GM19193 (cell line): ENCODE results near the gene PFKFB2.

Experiments used
- POLR2A ChIP-seq: IDR thresholded peaks from 4 replicates; pipeline ENCODE4 v1.6.1; 2011; ENCODE audit not compliant: insufficient read depth, insufficient read length; ENCODE audit errors: extremely low read depth

PFKFB2 gene

GRCh38 chr1:207052911-207053769, at the start of gene PFKFB2:
Gene PFKFB2, plus strand, starts transcription at chr1:207053275. Its CDS starts 1,443 bp downstream, at chr1:207054718.
- TF ChIP-seq POLR2A: peak; percentile 75

GRCh38 chr1:207004931-207005830, 47.9 kb upstream of the PFKFB2 start:
- no peak for TF ChIP-seq POLR2A

GRCh38 chr1:207006083-207006482, 47.0 kb upstream of the PFKFB2 start:
- TF ChIP-seq POLR2A: no peak

GRCh38 chr1:207006914-207007313, 46.2 kb upstream of the PFKFB2 start:
- TF ChIP-seq POLR2A: no peak

GRCh38 chr1:207007352-207008033, 45.6 kb upstream of the PFKFB2 start:
- no peak for TF ChIP-seq POLR2A

GRCh38 chr1:207009182-207009850, 43.8 kb upstream of the PFKFB2 start:
- TF ChIP-seq POLR2A: no peak

- TF ChIP-seq POLR2A: no peak
Observed at GRCh38 chr1:207009945-207010344, 43.1 kb upstream of the PFKFB2 start.

- TF ChIP-seq POLR2A: no peak
Observed at GRCh38 chr1:207010726-207011125, 42.3 kb upstream of the PFKFB2 start.

GRCh38 chr1:207013321-207014085, 39.6 kb upstream of the PFKFB2 start:
- no peak for TF ChIP-seq POLR2A

GRCh38 chr1:207014728-207015127, 38.3 kb upstream of the PFKFB2 start:
- no peak for TF ChIP-seq POLR2A

GRCh38 chr1:207015791-207016190, 37.3 kb upstream of the PFKFB2 start:
- TF ChIP-seq POLR2A: no peak

- TF ChIP-seq POLR2A: no peak
Observed at GRCh38 chr1:207017615-207018559, 35.2 kb upstream of the PFKFB2 start.

- TF ChIP-seq POLR2A: no peak
Observed at GRCh38 chr1:207018707-207019106, 34.4 kb upstream of the PFKFB2 start.
